HG03565 (cell line): ENCODE results near the gene KRT6A.

ENCODE experiments used
- ATAC-seq: cut with Tn5 transposase; IDR thresholded peaks from one replicate; pipeline ENCODE4 v1.9.1; 2021; ENCODE audit warnings: mild to moderate bottlenecking, moderate library complexity; ENCODE audit not compliant: unreplicated experiment

The KRT6A gene

GRCh38 chr12:52493172-52493571 is at the start of gene KRT6A:
Gene KRT6A, minus strand, starts transcription at chr12:52493257. Its CDS starts 69 bp downstream, at chr12:52493188.
- ATAC-seq: no peak

GRCh38 chr12:52542157-52542556 is 49.1 kb upstream of the KRT6A start:
- no peak for ATAC-seq

DNA sequence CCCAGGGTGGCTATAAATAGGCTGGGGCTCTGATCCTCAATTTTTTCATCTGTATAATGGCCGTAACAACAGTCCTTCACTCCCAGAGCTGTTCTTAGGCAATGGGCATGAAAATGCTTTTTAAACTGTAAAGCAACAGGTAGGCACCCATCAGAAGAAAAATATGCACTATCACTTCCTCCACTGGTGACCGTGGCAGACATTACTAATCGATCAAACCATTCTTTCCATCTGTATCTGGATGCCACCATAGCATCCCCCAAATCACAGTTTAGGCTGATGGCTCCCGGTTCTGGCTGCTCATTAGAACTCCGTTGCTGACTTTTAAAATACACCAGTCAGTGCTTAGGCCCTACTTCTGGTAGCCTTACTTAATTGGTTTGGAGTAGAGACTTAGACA is 48.7 kb upstream of the KRT6A start:
- ATAC-seq: no peak

DNA sequence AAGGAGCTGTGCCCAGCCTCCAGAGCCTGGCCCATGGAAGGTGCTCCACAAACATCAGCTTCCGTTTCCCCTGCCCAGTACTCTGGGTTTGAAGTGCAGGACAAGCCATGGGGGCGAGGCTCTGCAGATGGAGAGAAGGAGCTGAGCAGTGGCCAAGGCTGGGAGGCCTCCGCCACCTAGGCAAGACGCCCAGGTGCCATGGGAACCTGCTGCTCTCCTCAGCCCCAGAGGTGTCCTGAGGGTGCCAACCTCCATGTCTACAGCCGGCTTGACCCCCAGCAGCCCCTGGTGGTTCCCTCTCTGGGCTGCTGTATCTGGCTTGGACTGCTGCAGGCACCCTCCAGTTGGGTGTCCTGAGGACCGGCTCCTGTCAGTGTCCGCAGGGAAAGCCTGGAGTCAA is 47.5 kb upstream of the KRT6A start:
- ATAC-seq: no peak

DNA sequence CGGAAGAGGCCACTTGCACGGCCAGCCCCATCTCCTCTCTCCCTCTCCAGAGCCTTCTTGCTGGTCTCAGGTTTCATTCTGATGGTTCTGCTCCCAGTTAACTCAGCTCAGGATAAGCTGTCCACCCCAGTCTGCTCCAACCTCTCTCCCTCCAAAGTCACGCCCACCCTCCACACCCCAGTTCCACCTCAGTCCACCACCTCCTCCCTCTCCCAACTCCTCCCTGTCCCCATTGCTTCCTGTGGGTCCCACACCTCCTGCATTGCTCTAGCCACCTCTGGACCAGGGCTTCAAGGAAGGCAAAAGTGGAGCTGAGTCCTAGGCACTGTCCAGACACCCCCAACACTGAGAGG is 46.7 kb upstream of the KRT6A start:
- ATAC-seq: no peak

DNA sequence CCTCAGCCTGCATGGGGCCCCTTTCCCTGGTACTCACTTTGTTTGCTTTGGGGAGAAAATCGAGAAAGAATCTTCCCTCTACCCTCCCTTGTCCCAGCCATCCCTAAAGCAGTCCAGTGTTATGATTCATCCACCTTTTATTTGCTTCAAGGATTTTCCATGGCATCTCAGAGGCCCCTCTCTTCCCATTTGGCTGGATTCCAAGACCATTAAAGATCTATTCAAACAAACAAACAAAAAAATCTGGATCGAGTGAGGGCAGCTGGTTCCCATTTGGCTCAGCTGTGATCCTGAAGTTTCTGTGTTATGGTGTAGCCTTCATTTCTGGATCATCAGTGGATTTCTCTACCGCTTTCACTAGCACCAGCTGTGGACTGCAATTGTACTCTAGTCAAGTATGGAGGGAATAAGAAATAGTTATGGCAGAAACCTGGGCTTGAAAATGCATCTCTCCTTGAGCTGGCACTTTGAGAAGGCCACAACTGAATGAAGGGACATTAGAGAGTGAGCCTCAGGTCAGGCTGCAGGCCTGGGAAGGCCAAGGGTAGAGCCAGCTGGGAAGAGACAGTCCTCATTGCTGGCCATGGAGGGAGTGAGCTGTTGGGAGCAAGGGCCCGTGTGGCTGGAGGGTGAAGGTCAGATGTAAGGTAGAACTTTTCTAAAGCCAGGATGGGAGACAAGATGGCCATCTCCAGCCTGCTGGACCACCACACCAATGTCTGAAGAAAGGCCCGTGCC is 46.2 kb upstream of the KRT6A start:
- no peak for ATAC-seq

GRCh38 chr12:52537101-52537500 is 44.0 kb upstream of the KRT6A start:
- no peak for ATAC-seq

DNA sequence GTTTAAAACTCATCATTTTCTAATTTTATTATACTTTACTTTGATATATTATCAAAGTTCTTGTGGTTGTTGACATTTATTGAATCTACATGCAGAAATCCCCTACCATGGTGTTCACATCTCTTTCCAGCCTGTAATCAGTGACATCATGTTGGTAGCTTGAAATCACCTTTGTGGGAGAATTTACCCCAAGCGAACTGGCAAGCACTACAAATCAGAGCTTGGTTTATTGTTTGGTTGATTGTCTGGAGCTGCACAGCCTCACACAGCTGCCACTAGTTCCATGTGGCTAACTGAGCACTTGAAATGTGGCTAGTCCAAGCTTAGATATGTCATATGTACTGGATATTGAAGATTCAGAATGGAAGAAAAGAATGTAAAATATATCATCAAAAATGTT is 42.5 kb upstream of the KRT6A start:
- ATAC-seq: no peak

- ATAC-seq: no peak
Measured at GRCh38 chr12:52534482-52534881, 41.4 kb upstream of the KRT6A start.

GRCh38 chr12:52533686-52534470 is 40.8 kb upstream of the KRT6A start:
- no peak for ATAC-seq

DNA sequence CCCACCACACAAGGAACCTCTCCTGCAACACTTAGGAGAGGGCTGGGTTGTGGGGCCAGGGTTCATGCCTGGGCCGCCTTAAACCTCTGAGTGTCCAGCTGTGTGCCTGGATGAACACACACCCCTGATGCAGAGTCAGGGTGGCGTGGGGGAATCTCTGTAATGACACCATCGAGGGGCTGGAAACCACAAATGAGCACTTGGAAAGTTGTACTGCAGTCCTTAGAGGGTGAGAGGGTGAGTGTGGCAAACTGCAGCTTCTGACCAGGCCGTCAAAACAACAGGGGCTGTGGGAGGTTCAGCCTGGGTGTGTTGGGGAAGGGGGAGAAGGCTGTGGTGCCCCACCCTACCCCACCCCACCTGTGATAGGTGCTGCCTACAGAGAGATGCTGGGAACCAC is 39.6 kb upstream of the KRT6A start:
- ATAC-seq: no peak

GRCh38 chr12:52531566-52532300 is 38.7 kb upstream of the KRT6A start:
- ATAC-seq: no peak

- ATAC-seq: no peak
Measured at GRCh38 chr12:52530905-52531304, 37.8 kb upstream of the KRT6A start.

GRCh38 chr12:52530366-52530765 is 37.3 kb upstream of the KRT6A start:
- ATAC-seq: no peak

GRCh38 chr12:52529846-52530245 is 36.8 kb upstream of the KRT6A start:
- ATAC-seq: no peak

DNA sequence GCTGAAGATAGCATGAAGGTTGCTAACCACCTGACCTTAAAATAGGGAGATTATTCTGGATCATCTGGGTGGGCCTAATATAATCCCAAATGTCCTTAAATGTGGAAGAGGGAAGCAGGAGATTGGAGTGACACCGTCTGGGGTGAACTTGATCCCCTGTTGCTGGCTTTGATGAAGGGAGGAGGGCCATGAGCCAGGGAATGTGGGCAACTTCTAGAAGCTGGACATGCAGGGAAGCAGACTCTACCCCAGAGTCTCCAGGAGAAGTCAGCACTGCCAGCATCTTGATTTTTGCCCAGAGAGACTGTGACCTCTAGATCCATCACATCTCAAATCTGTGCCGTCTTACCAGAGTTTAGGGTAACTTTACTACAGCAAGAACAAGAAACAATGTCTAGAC is 36.4 kb upstream of the KRT6A start:
- no peak for ATAC-seq

- no peak for ATAC-seq
Measured at GRCh38 chr12:52528641-52529143, 35.6 kb upstream of the KRT6A start.

GRCh38 chr12:52527121-52527800 is 34.2 kb upstream of the KRT6A start:
- ATAC-seq: no peak

DNA sequence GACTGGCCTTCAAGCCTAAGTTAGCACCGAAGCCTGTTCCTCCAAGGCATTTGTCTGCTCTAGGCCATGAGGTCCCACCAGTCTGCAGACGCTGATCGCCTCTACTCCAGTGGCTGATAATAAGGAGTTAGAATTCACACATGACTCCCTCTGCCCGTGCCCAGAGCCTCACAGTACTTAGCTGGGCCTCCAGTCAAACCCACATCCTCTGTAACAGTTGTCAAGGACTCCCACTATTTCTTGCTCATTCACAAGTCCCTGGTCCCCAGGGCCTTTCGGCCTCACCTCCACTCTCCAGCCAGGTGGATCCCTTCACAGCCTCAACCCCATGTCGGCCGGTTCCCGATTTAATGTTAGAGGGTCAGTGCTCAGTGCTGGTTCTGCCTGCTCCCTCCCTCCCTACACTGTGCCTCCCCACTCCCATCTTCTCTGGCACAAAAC is 33.5 kb upstream of the KRT6A start:
- ATAC-seq: no peak

DNA sequence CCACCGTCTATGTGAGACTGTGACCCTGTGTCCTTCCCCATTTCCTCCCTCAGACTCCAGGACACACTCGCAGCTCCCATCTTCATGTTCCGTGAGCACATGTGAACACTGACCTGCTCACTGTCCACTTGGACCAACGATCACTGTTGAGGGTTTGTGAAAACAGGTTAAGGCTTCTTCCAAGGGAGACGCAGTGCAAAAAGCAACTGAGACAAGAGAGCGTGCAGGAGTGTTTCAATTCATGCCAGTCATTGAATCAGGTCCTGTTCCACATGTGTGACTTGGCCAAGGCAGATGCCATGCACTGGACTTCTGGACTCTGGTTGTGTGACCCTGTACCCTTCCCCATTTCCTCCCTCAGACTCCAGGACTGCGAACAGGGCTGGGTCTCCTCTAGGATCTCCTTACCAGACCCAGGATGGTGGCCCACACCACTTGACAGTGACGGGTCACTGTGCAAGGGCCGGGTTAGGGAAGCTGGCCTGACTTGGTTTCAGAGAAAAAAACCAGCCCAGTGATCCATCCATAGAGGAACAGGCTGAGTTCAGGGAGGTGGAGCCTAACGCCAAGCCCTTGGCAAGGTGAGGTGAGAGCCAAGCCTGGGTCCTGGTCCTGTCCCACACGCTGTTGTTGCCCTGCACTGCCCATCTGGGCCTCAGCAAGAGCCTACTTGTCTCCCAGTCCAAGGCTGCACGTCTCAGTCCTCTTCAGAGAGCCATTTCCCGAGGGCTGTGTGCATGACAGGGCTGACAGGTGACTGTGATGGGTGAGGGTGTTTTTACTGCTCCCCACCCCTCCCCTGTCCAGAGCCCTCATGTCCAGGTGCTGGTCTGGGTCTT is 32.8 kb upstream of the KRT6A start:
- ATAC-seq: no peak
